Measurements from ENCODE around the gene FBXW7. TPM values are rescaled to one million over a fixed set of nuclear protein-coding genes. Genes with fewer than 3 reads are reported as not detected.

The FBXW7 gene
- total and polyA plus RNA-seq, 2 experiments from 2014 or later: 19.7 to 67.7 TPM

- Histone ChIP-seq H3K36me3 (no peaks in the 10 kb centered on the region), H3K9me3 (ENCODE audit: low read depth) (no peaks in the 10 kb centered on the region), H3K4me3 (no peak overlapping the region), H3K27me3 (no peaks in the 10 kb centered on the region), H3K27ac (no peak overlapping the region), H3K4me1 (ENCODE audit: low read depth) (peaks cover 15% of the 10 kb centered on the region)
- DNase-seq (ENCODE audit: low read depth in 1 of 2, low spot score in 1 of 2): no peak
- TF ChIP-seq CTCF (IDR thresholded peaks at IDR 0.05; ENCODE audit: low read depth, low read length): no peak
Measured at GRCh38 chr4:152488246-152488645, 47.6 kb downstream of the FBXW7 start.

- H3K4me1 ChIP-seq (ENCODE audit: low read depth): peaks cover 15% of the 10 kb centered on the region
- H3K27me3 ChIP-seq: no peaks in the 10 kb centered on the region
- TF ChIP-seq CTCF (IDR thresholded peaks at IDR 0.05; ENCODE audit: low read depth, low read length): no peak
- H3K36me3 ChIP-seq: no peaks in the 10 kb centered on the region
- DNase-seq (ENCODE audit: low read depth in 1 of 2, low spot score in 1 of 2): no peak
- no peak overlapping the region for H3K27ac ChIP-seq
- H3K4me3 ChIP-seq: no peak overlapping the region
- no peaks in the 10 kb centered on the region for H3K9me3 ChIP-seq (ENCODE audit: low read depth)
Measured at GRCh38 chr4:152486429-152487389, 49.2 kb downstream of the FBXW7 start.

- peak in 1 of 2 donors; percentile 90 for DNase-seq (ENCODE audit: low read depth in 1 of 2, low spot score in 1 of 2)
- Histone ChIP-seq H3K27me3 (no peaks in the 10 kb centered on the region), H3K4me3 (no peak overlapping the region), H3K4me1 (ENCODE audit: low read depth) (peaks cover 15% of the 10 kb centered on the region), H3K27ac (no peak overlapping the region), H3K9me3 (ENCODE audit: low read depth) (no peaks in the 10 kb centered on the region), H3K36me3 (no peaks in the 10 kb centered on the region)
- TF ChIP-seq CTCF (IDR thresholded peaks at IDR 0.05; ENCODE audit: low read depth, low read length): no peak
Measured at GRCh38 chr4:152485726-152486276, 50.1 kb downstream of the FBXW7 start.

- no peaks in the 10 kb centered on the region for H3K36me3 ChIP-seq
- H3K4me1 ChIP-seq (ENCODE audit: low read depth): peaks cover 14% of the 10 kb centered on the region
- no peaks in the 10 kb centered on the region for H3K9me3 ChIP-seq (ENCODE audit: low read depth)
- no peak overlapping the region for H3K27ac ChIP-seq
- H3K4me3 ChIP-seq: no peak overlapping the region
- no peak for DNase-seq (ENCODE audit: low read depth in 1 of 2, low spot score in 1 of 2)
- no peaks in the 10 kb centered on the region for H3K27me3 ChIP-seq
- no peak for TF ChIP-seq CTCF (IDR thresholded peaks at IDR 0.05; ENCODE audit: low read depth, low read length)
Measured at GRCh38 chr4:152482211-152482610, 53.7 kb downstream of the FBXW7 start.

GRCh38 chr4:152480901-152481300, 55.0 kb downstream of the FBXW7 start:
- no peak for TF ChIP-seq CTCF (IDR thresholded peaks at IDR 0.05; ENCODE audit: low read depth, low read length)

More at GRCh38 chr4:152480901-152481300, 55.0 kb downstream of the FBXW7 start:
- Histone ChIP-seq H3K9me3 (ENCODE audit: low read depth) (no peaks in the 10 kb centered on the region), H3K27me3 (no peaks in the 10 kb centered on the region), H3K4me3 (no peak overlapping the region), H3K36me3 (no peaks in the 10 kb centered on the region), H3K27ac (no peak overlapping the region), H3K4me1 (ENCODE audit: low read depth) (peaks cover 6% of the 10 kb centered on the region)
- DNase-seq (ENCODE audit: low read depth in 1 of 2, low spot score in 1 of 2): no peak
